Caco-2 (cell line): ENCODE data around the gene MGMT. TPM values are rescaled to one million over a fixed set of nuclear protein-coding genes. Genes with fewer than 3 reads are reported as not detected.

ENCODE experiments used
- BruUV-seq: library from RNA; stranded (reverse); fragments of 400-500 nt; replicated peaks from 2 replicates; lab custom pipeline; 2021; lab: Mats Ljungman, UMichigan
- CTCF ChIA-PET: fragments of 300-600 bp; sonication (Branson Sonifier 250); formaldehyde crosslinking; loops from one replicate; lab custom pipeline; 2022; ENCODE audit warnings: antibody characterized with exemption; lab: Charles Lee
- POLR2A ChIA-PET: fragments of 300-600 bp; sonication (Branson Sonifier 250); formaldehyde crosslinking; loops from one replicate; lab custom pipeline; 2022; ENCODE audit warnings: antibody characterized with exemption; lab: Charles Lee
- DNase-seq, 2 experiments: peaks; one replicate each; pipeline versions ENCODE4 v3.0.0 to v3.0.0-alpha.2; 2020 to 2022
- H3K27me3 ChIP-seq: replicated peaks from 2 replicates; pipeline ENCODE4 v1.6.0; 2011; ENCODE audit warnings: low read length; ENCODE audit not compliant: control insufficient read depth, insufficient read depth
- H3K36me3 ChIP-seq: 2 replicates; pipeline ENCODE4 v1.5.1; 2011; ENCODE audit warnings: low read length; ENCODE audit not compliant: control insufficient read depth, insufficient read depth
- H3K4me1 ChIP-seq: fragments of 250-450 bp; sonication (Bioruptor Pico); 2 replicates; pipeline ENCODE4 v1.5.1; 2020; ENCODE audit warnings: mild to moderate bottlenecking
- H3K4me3 ChIP-seq: 2 replicates; pipeline ENCODE4 v1.5.1; 2011; ENCODE audit warnings: low read depth, mild to moderate bottlenecking, control low read depth, low read length
- H3K9me3 ChIP-seq: fragments of 250-450 bp; sonication (Bioruptor Pico); 2 replicates; pipeline ENCODE4 v1.5.1; 2020; ENCODE audit warnings: mild to moderate bottlenecking, moderate library complexity
- H3K27ac Mint-ChIP-seq: one replicate; pipeline ENCODE4 v1.8.0; 2022; ENCODE audit warnings: mixed read lengths; ENCODE audit not compliant: unreplicated experiment
- H3K27me3 Mint-ChIP-seq: one replicate; pipeline ENCODE4 v1.8.0; 2022; ENCODE audit warnings: mixed read lengths; ENCODE audit not compliant: insufficient read depth, unreplicated experiment
- H3K36me3 Mint-ChIP-seq: one replicate; pipeline ENCODE4 v1.8.0; 2022; ENCODE audit warnings: mild to moderate bottlenecking, mixed read lengths; ENCODE audit not compliant: insufficient read depth, unreplicated experiment
- H3K4me1 Mint-ChIP-seq: one replicate; pipeline ENCODE4 v1.8.0; 2022; ENCODE audit warnings: low read depth, mixed read lengths; ENCODE audit not compliant: unreplicated experiment
- H3K4me3 Mint-ChIP-seq: one replicate; pipeline ENCODE4 v1.8.0; 2022; ENCODE audit warnings: mild to moderate bottlenecking, moderate library complexity, mixed read lengths; ENCODE audit not compliant: unreplicated experiment
- H3K9me3 Mint-ChIP-seq: one replicate; pipeline ENCODE4 v1.8.0; 2022; ENCODE audit warnings: mixed read lengths; ENCODE audit not compliant: unreplicated experiment
- intact Hi-C: fragments of 100-400 bp; cut with micrococcal nuclease; formaldehyde crosslinking; loops from one replicate; pipeline ENCODE4 v1.10.0; 2022; ENCODE audit not compliant: unreplicated experiment
- total RNA-seq: library from RNA; stranded (reverse); gene quantifications from 2 replicates; pipeline ENCODE4 v1.2.3, GENCODE V29; 2022
- TF ChIP-seq, protein P1 (sequence below), 2 experiments: fragments of 200-600 bp in 1 of 2; IDR thresholded peaks; 1 replicate in 1 of 2; 2 replicates in 1 of 2; pipeline versions ENCODE4 v1.5.1 to v1.8.0; 2011 to 2022; ENCODE audit warnings: antibody characterized with exemption in 1 of 2, control low read depth in 1 of 2, inconsistent platforms in 1 of 2, low read depth in 1 of 2, low read length in 1 of 2, mild to moderate bottlenecking in 1 of 2, moderate library complexity in 1 of 2; ENCODE audit not compliant: insufficient read depth in 1 of 2, severe bottlenecking in 1 of 2, unreplicated experiment in 1 of 2

MGMT gene
- total RNA-seq, 1 experiment from 2014 or later = 57.0 TPM

DNA sequence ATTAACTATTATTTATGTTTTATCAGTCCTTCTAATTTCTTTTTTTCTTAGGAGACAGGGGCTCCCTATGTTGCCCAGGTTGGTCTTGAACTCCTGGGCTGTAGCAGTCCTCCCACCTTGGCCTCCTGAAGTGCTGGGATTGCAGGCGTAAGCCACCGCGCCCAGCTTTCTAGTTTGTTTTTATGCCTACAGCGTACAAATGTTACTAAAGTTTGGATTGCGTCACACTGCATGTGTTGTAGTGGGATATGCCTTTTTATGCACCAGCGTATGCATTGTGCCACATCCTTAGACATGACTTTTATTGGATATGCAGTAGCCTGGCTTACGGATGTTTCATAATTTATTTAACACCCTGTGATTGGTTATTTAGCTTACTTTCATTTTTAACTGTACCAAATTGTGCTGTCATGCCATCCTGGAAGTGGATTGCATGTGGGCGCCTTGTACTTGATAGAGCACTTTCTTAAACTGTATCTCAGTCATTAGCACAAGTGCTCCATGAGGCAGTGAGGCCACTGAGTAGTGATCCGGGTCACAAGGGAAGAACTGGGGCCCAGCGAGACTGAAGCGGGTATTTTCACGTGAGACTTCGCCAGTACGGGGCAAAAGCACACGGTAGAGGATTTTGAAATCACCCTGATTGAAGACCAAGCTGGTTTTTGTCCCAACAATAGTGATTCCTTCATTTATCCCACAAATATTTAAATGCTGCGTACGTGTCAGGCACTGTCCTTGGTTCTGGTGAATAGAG, 165.0 kb downstream of the MGMT start:
- CTCF ChIA-PET = no interaction called here
- POLR2A ChIA-PET = no interaction called here
- no peaks in the 10 kb centered on the region for H3K4me1 ChIP-seq
- TF ChIP-seq, protein P1, sequence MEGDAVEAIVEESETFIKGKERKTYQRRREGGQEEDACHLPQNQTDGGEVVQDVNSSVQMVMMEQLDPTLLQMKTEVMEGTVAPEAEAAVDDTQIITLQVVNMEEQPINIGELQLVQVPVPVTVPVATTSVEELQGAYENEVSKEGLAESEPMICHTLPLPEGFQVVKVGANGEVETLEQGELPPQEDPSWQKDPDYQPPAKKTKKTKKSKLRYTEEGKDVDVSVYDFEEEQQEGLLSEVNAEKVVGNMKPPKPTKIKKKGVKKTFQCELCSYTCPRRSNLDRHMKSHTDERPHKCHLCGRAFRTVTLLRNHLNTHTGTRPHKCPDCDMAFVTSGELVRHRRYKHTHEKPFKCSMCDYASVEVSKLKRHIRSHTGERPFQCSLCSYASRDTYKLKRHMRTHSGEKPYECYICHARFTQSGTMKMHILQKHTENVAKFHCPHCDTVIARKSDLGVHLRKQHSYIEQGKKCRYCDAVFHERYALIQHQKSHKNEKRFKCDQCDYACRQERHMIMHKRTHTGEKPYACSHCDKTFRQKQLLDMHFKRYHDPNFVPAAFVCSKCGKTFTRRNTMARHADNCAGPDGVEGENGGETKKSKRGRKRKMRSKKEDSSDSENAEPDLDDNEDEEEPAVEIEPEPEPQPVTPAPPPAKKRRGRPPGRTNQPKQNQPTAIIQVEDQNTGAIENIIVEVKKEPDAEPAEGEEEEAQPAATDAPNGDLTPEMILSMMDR (IDR thresholded peaks at IDR 0.05; ENCODE audit: insufficient read depth in 1 of 2, low read depth in 1 of 2, low read length in 1 of 2, severe bottlenecking in 1 of 2, unreplicated experiment in 1 of 2) = no peak
- no TSS peak for BruUV-seq
- no peaks in the 10 kb centered on the region for H3K27me3 ChIP-seq
- H3K27ac Mint-ChIP-seq = no peak overlapping the region
- H3K9me3 ChIP-seq = peaks cover 2% of the 10 kb centered on the region; the same call in 1 of the 2 replicates
- peaks cover 13% of the 10 kb centered on the region for H3K4me1 Mint-ChIP-seq
- no peak for DNase-seq
- H3K36me3 ChIP-seq = no peaks in the 10 kb centered on the region
- no peak overlapping the region for H3K4me3 ChIP-seq
- intact Hi-C loops = no loop called here
- no peaks in the 10 kb centered on the region for H3K27me3 Mint-ChIP-seq
- H3K9me3 Mint-ChIP-seq = peaks cover 21% of the 10 kb centered on the region
- H3K4me3 Mint-ChIP-seq = no peak overlapping the region
- peaks cover 8% of the 10 kb centered on the region for H3K36me3 Mint-ChIP-seq

- Mint-ChIP-seq H3K9me3 (peaks cover 45% of the 10 kb centered on the region), H3K27ac (no peak overlapping the region), H3K36me3 (peaks cover 14% of the 10 kb centered on the region), H3K4me1 (peaks cover 16% of the 10 kb centered on the region), H3K27me3 (no peaks in the 10 kb centered on the region), H3K4me3 (no peak overlapping the region)
- Histone ChIP-seq H3K36me3 (no peaks in the 10 kb centered on the region), H3K4me3 (no peak overlapping the region), H3K9me3 (peaks cover 5% of the 10 kb centered on the region), H3K4me1 (peaks cover 25% of the 10 kb centered on the region), H3K27me3 (no peaks in the 10 kb centered on the region)
- no TSS peak for BruUV-seq
- no peak for DNase-seq
- TF ChIP-seq, protein P1 (IDR thresholded peaks at IDR 0.05; ENCODE audit: insufficient read depth in 1 of 2, low read depth in 1 of 2, low read length in 1 of 2, severe bottlenecking in 1 of 2, unreplicated experiment in 1 of 2) = no peak
- ChIA-PET CTCF (no interaction called here), POLR2A (no interaction called here)
- intact Hi-C loops = no loop called here
Measured at GRCh38 chr10:129637010-129637409, 170.0 kb downstream of the MGMT start.

DNA sequence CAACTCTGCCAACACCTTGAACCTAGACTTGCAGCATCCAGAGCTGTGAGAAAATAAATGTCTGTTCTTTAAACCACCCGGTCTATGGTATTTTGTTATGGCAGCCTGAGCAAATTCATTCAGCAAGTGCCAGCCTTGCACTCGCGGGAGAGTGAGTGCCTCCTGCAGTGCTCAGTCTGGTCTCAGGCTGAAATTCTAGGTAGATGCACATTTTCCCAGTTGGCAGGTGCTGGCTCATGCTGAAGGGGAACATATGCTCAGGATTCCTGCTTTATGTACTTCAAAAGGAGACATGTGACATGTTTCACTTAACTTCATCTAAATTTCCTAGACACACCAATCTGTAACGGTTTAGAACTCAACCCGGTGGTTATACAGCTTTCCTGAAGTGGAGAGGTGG, 170.8 kb downstream of the MGMT start:
- no TSS peak for BruUV-seq
- TF ChIP-seq, protein P1 (IDR thresholded peaks at IDR 0.05; ENCODE audit: insufficient read depth in 1 of 2, low read depth in 1 of 2, low read length in 1 of 2, severe bottlenecking in 1 of 2, unreplicated experiment in 1 of 2) = no peak
- no peak for DNase-seq
- H3K9me3 ChIP-seq = peaks cover 5% of the 10 kb centered on the region
- ChIA-PET POLR2A (no interaction called here), CTCF (no interaction called here)
- no peaks in the 10 kb centered on the region for H3K27me3 ChIP-seq
- H3K4me3 ChIP-seq = no peak overlapping the region
- Mint-ChIP-seq H3K4me3 (no peak overlapping the region), H3K27ac (no peak overlapping the region), H3K4me1 (peaks cover 20% of the 10 kb centered on the region), H3K9me3 (peaks cover 45% of the 10 kb centered on the region), H3K27me3 (no peaks in the 10 kb centered on the region), H3K36me3 (peaks cover 14% of the 10 kb centered on the region)
- H3K36me3 ChIP-seq = no peaks in the 10 kb centered on the region
- intact Hi-C loops = no loop called here
- H3K4me1 ChIP-seq = peaks cover 32% of the 10 kb centered on the region
